Measurements from ENCODE around the gene ZKSCAN8.
A peak's percentile ranks its signal among the peaks of the same experiment; 100 is the strongest.
"Not testable (repeated sequence)": the region's sequence is repeated elsewhere in the genome, so short reads cannot be mapped to it uniquely, and the experiment has no call there.

Gene ZKSCAN8

DNA sequence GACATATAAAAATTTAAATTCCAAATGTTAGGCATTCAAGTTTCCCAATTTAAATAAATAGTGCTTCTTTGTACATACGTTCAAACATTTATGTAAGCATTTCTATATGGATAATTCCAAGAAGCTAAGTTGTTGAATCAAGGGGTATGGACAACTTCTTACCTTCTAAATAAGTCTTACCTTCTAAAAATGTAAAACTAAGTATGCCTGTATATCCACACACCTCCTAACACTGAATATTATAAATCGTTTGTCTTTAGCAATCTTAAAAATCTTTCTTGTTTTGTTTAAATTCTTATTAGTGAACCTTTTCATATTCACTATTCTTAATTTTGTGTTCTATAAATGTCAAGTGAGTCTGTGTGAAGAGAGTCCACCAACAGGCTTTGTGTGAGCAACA is 19.8 kb upstream of the ZKSCAN8 start:
- no peaks in the 10 kb centered on the region for H3K9me3 ChIP-seq (ENCODE audit: control insufficient read depth in 2 of 2, low read length in 2 of 2)
- H3K9ac ChIP-seq (ENCODE audit: low read length in 2 of 2), result no peak overlapping the region
- peaks cover 13 to 15% of the 10 kb centered on the region in 2 donors for H3K36me3 ChIP-seq (ENCODE audit: control insufficient read depth in 2 of 2, insufficient read depth in 2 of 2, low read length in 2 of 2)
- no peak overlapping the region for H3K27ac ChIP-seq (ENCODE audit: low read length)
- H3K27me3 ChIP-seq (ENCODE audit: control insufficient read depth in 1 of 2, insufficient read depth in 2 of 2, low read length in 2 of 2), result no peaks in the 10 kb centered on the region
- peaks cover 4% of the 10 kb centered on the region for H3K4me1 ChIP-seq (ENCODE audit: control insufficient read depth, insufficient read depth, low read length)
- no peak overlapping the region for H3K4me3 ChIP-seq (ENCODE audit: low read length in 2 of 2)

GRCh38 chr6:28122283-28122682 is 19.4 kb upstream of the ZKSCAN8 start:
- not testable (repeated sequence) for H3K27me3 ChIP-seq (ENCODE audit: control insufficient read depth in 1 of 2, insufficient read depth in 2 of 2, low read length in 2 of 2); H3K4me3 ChIP-seq (ENCODE audit: low read length in 2 of 2); H3K9me3 ChIP-seq (ENCODE audit: control insufficient read depth in 2 of 2, low read length in 2 of 2); H3K4me1 ChIP-seq (ENCODE audit: control insufficient read depth, insufficient read depth, low read length); H3K27ac ChIP-seq (ENCODE audit: low read length); H3K9ac ChIP-seq (ENCODE audit: low read length in 2 of 2)
- peaks cover 15% of the 10 kb centered on the region in 2 donors for H3K36me3 ChIP-seq (ENCODE audit: control insufficient read depth in 2 of 2, insufficient read depth in 2 of 2, low read length in 2 of 2)

DNA sequence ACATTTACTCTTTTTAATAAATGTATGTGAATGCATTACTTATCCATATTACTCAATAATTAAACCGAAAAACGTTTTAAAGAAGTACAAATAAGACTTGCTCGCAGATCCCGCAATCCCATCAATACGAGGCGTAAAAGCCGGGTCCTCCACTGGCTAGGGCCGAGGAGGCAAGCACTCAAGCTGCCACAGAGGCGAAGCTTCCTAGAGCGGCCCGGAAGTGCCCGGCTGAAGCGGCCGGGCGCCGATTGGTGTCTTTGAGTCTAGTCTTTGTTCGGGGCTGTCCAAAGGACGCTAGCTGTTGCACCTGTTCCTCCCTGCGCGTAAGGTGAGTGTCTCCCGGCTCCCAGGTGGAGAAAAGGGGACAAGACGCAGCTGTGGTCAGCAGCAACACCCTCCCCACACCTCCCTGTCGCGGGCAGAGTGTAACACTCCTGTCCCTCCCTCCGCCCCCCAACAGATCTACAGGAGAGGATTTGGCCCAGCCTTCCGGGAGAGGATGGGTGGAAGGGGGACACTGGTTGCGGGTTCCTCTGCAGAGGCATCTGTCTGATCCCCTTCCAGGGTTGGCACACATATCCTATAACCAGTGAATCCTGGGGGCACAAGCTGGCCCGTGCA is 17.2 kb upstream of the ZKSCAN8 start, which contains the start of gene ZSCAN16:
ZSCAN16 (plus strand) TSS at position 260 of the 621 bp plus-strand sequence. CDS start 835 bp downstream, outside the sequence.
- Histone ChIP-seq H3K9me3 (ENCODE audit: control insufficient read depth in 2 of 2, low read length in 2 of 2) (no peaks in the 10 kb centered on the region), H3K4me3 (ENCODE audit: low read length in 2 of 2) (peak within 1 kb of the TSS; percentile 85 to 91), H3K27ac (ENCODE audit: low read length) (peak within 1 kb of the TSS; percentile 42), H3K4me1 (ENCODE audit: control insufficient read depth, insufficient read depth, low read length) (peaks cover 4% of the 10 kb centered on the region), H3K27me3 (ENCODE audit: control insufficient read depth in 1 of 2, insufficient read depth in 2 of 2, low read length in 2 of 2) (no peaks in the 10 kb centered on the region), H3K9ac (ENCODE audit: low read length in 2 of 2) (peak within 1 kb of the TSS; percentile 82 to 86), H3K36me3 (ENCODE audit: control insufficient read depth in 2 of 2, insufficient read depth in 2 of 2, low read length in 2 of 2) (peaks cover 12 to 17% of the 10 kb centered on the region in 2 donors)

DNA sequence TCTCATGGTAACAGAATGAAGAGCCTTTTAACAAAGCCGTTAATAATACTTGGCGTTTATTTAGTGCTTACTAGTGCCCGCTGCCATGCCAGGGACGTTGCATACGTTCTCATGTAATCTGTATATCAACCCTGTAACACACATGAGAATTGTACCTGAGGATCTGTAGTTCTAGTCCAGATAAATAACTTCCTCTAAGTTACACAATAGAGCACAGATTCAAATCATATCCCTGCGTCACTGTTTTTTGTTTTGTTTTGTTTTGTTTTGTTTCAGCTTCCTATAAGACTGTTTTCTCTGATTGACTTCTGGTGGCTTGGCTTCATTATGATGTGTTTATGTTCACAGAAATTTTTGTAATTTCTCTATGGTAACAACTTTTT is 16.7 kb upstream of the ZKSCAN8 start:
- Histone ChIP-seq H3K27me3 (ENCODE audit: control insufficient read depth in 1 of 2, insufficient read depth in 2 of 2, low read length in 2 of 2) (no peaks in the 10 kb centered on the region), H3K4me3 (ENCODE audit: low read length in 2 of 2) (peak overlapping the region; percentile 85 to 91), H3K9me3 (ENCODE audit: control insufficient read depth in 2 of 2, low read length in 2 of 2) (no peaks in the 10 kb centered on the region), H3K27ac (ENCODE audit: low read length) (peak overlapping the region; percentile 42), H3K36me3 (ENCODE audit: control insufficient read depth in 2 of 2, insufficient read depth in 2 of 2, low read length in 2 of 2) (peaks cover 12 to 22% of the 10 kb centered on the region in 2 donors), H3K9ac (ENCODE audit: low read length in 2 of 2) (peak overlapping the region; percentile 82 to 86), H3K4me1 (ENCODE audit: control insufficient read depth, insufficient read depth, low read length) (peaks cover 4% of the 10 kb centered on the region)

DNA sequence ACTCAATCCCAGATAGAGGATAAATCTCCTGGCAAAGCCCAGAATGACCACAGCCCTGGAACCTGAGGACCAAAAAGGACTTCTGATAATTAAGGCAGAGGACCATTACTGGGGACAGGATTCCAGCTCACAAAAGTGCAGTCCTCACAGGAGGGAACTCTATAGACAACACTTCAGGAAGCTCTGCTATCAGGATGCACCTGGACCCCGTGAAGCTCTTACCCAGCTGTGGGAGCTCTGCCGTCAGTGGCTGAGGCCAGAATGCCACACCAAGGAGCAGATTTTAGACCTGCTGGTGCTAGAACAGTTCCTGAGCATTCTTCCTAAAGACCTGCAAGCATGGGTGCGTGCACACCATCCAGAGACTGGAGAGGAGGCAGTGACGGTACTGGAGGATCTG is 16.3 kb upstream of the ZKSCAN8 start:
- peaks cover 8 to 20% of the 10 kb centered on the region in 2 donors for H3K36me3 ChIP-seq (ENCODE audit: control insufficient read depth in 2 of 2, insufficient read depth in 2 of 2, low read length in 2 of 2)
- H3K9ac ChIP-seq (ENCODE audit: low read length in 2 of 2), result no peak overlapping the region
- no peak overlapping the region for H3K27ac ChIP-seq (ENCODE audit: low read length)
- H3K27me3 ChIP-seq (ENCODE audit: control insufficient read depth in 1 of 2, insufficient read depth in 2 of 2, low read length in 2 of 2), result no peaks in the 10 kb centered on the region
- H3K4me1 ChIP-seq (ENCODE audit: control insufficient read depth, insufficient read depth, low read length), result peaks cover 4% of the 10 kb centered on the region
- no peaks in the 10 kb centered on the region for H3K9me3 ChIP-seq (ENCODE audit: control insufficient read depth in 2 of 2, low read length in 2 of 2)
- H3K4me3 ChIP-seq (ENCODE audit: low read length in 2 of 2), result peak overlapping the region in 1 of 2 donors; percentile 85

DNA sequence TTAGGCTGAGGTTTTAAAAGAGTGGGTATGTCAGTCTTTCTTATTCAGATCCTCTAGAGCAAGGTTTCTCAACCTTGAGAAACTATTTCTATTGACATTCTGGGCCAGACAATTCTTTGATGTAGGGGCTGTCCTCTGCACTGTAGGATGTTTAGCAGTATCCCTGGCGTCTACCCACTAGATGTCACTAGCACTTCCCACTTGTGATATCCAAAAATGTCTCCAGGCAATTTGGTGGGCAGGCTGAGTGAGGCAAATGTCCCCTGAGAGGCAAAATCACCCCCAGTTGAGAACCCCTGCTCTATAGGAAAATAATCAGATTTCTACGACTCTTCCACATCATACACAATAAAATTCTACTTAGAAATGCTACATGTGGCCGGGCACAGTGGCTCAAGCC is 7.7 kb upstream of the ZKSCAN8 start:
- Histone ChIP-seq H3K36me3 (ENCODE audit: control insufficient read depth in 2 of 2, insufficient read depth in 2 of 2, low read length in 2 of 2) (peaks cover 8% of the 10 kb centered on the region in 2 donors), H3K4me3 (ENCODE audit: low read length in 2 of 2) (no peak overlapping the region), H3K9me3 (ENCODE audit: control insufficient read depth in 2 of 2, low read length in 2 of 2) (no peaks in the 10 kb centered on the region), H3K9ac (ENCODE audit: low read length in 2 of 2) (no peak overlapping the region), H3K27ac (ENCODE audit: low read length) (no peak overlapping the region), H3K27me3 (ENCODE audit: control insufficient read depth in 1 of 2, insufficient read depth in 2 of 2, low read length in 2 of 2) (no peaks in the 10 kb centered on the region), H3K4me1 (ENCODE audit: control insufficient read depth, insufficient read depth, low read length) (peaks cover 9% of the 10 kb centered on the region)

- peaks cover 3 to 8% of the 10 kb centered on the region in 2 donors for H3K36me3 ChIP-seq (ENCODE audit: control insufficient read depth in 2 of 2, insufficient read depth in 2 of 2, low read length in 2 of 2)
- H3K9me3 ChIP-seq (ENCODE audit: control insufficient read depth in 2 of 2, low read length in 2 of 2), result no peaks in the 10 kb centered on the region
- no peak overlapping the region for H3K27ac ChIP-seq (ENCODE audit: low read length)
- H3K9ac ChIP-seq (ENCODE audit: low read length in 2 of 2), result no peak overlapping the region
- H3K4me1 ChIP-seq (ENCODE audit: control insufficient read depth, insufficient read depth, low read length), result peaks cover 9% of the 10 kb centered on the region
- no peak overlapping the region for H3K4me3 ChIP-seq (ENCODE audit: low read length in 2 of 2)
- no peaks in the 10 kb centered on the region for H3K27me3 ChIP-seq (ENCODE audit: control insufficient read depth in 1 of 2, insufficient read depth in 2 of 2, low read length in 2 of 2)
Measured at GRCh38 chr6:28134716-28135115, 7.0 kb upstream of the ZKSCAN8 start.

GRCh38 chr6:28135393-28135792 is 6.3 kb upstream of the ZKSCAN8 start:
- H3K9ac ChIP-seq (ENCODE audit: low read length in 2 of 2), result peak overlapping the region in 1 of 2 donors; percentile 98

GRCh38 chr6:28136585-28137504 is 4.8 kb upstream of the ZKSCAN8 start:
- Histone ChIP-seq H3K4me1 (ENCODE audit: control insufficient read depth, insufficient read depth, low read length) (peaks cover 9% of the 10 kb centered on the region), H3K27ac (ENCODE audit: low read length) (peak overlapping the region; percentile 94), H3K4me3 (ENCODE audit: low read length in 2 of 2) (peak overlapping the region; percentile 85 to 89), H3K36me3 (ENCODE audit: control insufficient read depth in 2 of 2, insufficient read depth in 2 of 2, low read length in 2 of 2) (peaks cover 0 to 8% of the 10 kb centered on the region in 2 donors), H3K27me3 (ENCODE audit: control insufficient read depth in 1 of 2, insufficient read depth in 2 of 2, low read length in 2 of 2) (no peaks in the 10 kb centered on the region), H3K9ac (ENCODE audit: low read length in 2 of 2) (peak overlapping the region; percentile 96 to 98), H3K9me3 (ENCODE audit: control insufficient read depth in 2 of 2, low read length in 2 of 2) (no peaks in the 10 kb centered on the region)

More at GRCh38 chr6:28135393-28135792, 6.3 kb upstream of the ZKSCAN8 start:
- Histone ChIP-seq H3K27me3 (ENCODE audit: control insufficient read depth in 1 of 2, insufficient read depth in 2 of 2, low read length in 2 of 2) (no peaks in the 10 kb centered on the region), H3K4me1 (ENCODE audit: control insufficient read depth, insufficient read depth, low read length) (peaks cover 9% of the 10 kb centered on the region), H3K4me3 (ENCODE audit: low read length in 2 of 2) (peak overlapping the region; percentile 85 to 89), H3K36me3 (ENCODE audit: control insufficient read depth in 2 of 2, insufficient read depth in 2 of 2, low read length in 2 of 2) (peaks cover 0 to 8% of the 10 kb centered on the region in 2 donors), H3K9me3 (ENCODE audit: control insufficient read depth in 2 of 2, low read length in 2 of 2) (no peaks in the 10 kb centered on the region), H3K27ac (ENCODE audit: low read length) (no peak overlapping the region)

GRCh38 chr6:28137505-28137981 is 4.1 kb upstream of the ZKSCAN8 start:
- Histone ChIP-seq H3K27me3 (ENCODE audit: control insufficient read depth in 1 of 2, insufficient read depth in 2 of 2, low read length in 2 of 2) (no peaks in the 10 kb centered on the region), H3K27ac (ENCODE audit: low read length) (peak overlapping the region; percentile 94), H3K36me3 (ENCODE audit: control insufficient read depth in 2 of 2, insufficient read depth in 2 of 2, low read length in 2 of 2) (peaks cover 0 to 5% of the 10 kb centered on the region in 2 donors), H3K9me3 (ENCODE audit: control insufficient read depth in 2 of 2, low read length in 2 of 2) (no peaks in the 10 kb centered on the region), H3K9ac (ENCODE audit: low read length in 2 of 2) (peak overlapping the region; percentile 96 to 98), H3K4me1 (ENCODE audit: control insufficient read depth, insufficient read depth, low read length) (peaks cover 9% of the 10 kb centered on the region), H3K4me3 (ENCODE audit: low read length in 2 of 2) (peak overlapping the region; percentile 85 to 89)

All from stomach smooth muscle (tissue), 2 donors.